MV-4-11 (cell line): Measurements from ENCODE around the gene RHPN2.
"Not testable (repeated sequence)": the region's sequence is repeated elsewhere in the genome, so short reads cannot be mapped to it uniquely, and the experiment has no call there.

Experiments
- DNase-seq: peaks from one replicate; lab custom pipeline; 2025; lab: John Stamatoyannopoulos, UW

Gene RHPN2

DNA sequence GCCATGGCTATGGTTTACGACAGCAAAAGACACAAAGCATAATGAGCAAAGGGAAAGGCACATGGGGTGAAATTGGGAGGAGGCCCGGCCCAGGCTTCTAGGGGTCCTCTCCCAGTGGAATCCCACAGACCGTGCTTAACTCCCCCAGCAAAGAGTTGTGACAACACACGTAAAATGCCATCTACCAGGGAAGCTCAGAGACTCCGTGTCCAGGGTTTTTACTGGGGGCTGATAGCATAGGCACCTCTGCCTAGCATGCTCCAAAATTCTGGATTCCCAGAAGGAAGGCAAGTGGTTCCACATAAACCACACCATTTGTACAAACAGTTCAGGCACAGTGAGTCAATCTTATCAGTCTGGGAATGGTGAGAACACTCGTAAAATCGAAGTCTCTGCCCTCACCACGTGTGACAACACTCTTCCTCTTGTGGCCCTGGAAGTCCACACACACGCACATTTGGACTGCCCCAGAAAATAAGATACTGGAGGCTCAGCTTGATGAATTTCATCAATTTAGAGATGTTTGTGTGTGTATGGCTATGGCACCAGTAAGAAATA, 34.9 kb downstream of the RHPN2 start:
- DNase-seq, result no peak

DNA sequence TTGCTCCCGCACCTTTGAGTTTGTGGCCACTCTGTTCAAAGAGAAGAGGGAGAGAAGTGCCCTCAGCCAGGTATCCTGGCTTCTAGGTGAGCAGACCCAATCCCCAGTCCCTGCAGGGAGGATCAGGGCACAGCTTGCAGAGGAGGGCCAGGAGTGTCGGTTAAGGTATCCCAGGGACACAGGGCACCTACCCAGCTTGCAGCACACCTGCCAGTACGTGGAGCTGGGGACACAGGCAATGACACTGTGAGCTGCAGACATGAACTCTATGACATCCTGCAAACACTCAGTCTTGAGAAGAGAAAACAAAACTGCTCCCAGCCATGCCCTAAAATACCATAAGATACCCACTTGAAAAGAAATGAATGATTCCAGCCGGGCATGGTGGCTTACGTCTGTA, 38.1 kb downstream of the RHPN2 start:
- not testable (repeated sequence) for DNase-seq

DNA sequence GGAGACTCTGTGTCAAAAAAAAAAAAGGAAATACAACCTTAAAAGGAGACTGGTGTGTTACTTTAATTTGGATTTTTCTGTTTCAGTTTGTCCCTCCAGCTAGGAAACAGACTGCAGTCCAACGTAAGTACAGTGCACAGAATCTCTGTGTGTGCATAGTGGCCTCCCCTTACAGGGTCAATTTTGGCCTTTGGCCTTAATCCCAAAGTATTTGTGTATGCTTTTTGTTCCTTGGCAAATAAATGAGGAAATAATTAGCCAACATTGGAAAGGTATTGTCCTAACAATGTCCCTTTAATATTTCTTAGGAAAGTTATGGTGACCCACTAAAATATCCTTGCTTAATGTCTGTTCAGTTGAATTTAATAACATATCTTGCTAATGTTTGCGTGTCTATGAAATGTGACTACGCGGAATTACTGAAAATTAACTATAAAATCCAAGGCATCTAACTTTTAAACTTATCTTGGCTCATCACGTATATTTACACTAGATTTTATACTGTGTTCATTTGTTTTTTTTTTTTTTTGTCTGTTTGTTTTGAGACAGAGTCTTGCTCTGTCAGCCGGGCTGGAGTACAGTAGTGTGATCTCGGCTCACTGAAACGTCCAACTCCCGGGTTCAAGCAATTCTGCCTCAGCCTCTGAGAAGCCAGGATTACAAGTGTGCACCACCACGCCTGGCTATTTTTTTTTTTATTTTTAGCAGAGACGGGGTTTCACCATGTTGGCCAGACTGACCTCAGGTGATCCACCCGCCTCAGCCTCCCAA, 39.0 kb downstream of the RHPN2 start:
- not testable (repeated sequence) for DNase-seq

DNA sequence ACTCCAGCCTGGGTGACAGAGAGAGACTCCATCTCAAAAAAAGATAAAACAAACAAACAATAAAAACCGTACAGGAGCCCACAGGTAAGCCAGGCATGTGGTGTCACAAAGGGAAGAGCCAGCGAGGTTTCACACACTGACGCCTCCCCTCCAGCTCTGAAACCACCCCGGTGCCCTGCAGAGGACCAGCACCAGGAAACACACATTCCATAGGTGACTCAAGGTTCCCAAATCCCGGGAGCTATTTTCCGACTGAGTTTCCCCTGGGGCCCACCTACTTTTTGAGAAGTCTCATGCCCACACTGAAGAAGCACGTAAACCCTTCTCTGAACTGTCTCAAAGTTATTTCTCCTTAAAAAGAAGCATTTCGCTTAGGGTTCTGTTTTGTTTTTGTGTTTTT, 40.3 kb downstream of the RHPN2 start:
- no peak for DNase-seq

DNA sequence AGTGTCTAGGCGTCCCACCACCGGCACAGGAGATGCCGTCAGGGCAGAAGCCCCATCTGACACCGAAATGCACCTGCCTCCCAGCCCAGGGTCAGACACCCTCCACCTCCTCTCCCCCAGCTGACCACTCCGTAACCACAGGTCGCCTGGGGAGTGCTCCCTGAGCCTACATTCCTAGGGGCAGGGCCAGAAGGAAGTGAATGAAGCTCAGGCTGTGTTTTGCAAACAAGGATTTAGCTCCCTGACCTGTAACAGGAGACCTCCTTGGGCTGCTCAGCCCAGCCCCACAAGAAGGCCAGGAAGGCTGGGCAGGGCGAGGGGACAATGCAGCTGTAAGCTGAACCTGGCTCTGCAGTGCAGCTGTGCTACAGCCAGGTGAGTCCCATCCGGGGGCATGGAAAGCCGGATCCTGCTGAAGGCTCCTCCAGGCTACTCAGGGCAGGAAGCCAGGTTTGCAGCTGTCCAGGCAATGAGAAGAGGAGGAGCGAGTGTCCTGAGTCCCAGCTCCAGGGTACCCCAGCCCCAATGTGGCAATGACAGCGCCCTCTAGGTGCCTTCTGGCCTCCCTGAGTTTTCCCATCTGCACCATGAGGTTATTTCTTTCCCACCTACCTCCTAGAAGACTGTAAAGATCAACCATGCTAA, 42.1 kb downstream of the RHPN2 start:
- DNase-seq, result no peak

DNA sequence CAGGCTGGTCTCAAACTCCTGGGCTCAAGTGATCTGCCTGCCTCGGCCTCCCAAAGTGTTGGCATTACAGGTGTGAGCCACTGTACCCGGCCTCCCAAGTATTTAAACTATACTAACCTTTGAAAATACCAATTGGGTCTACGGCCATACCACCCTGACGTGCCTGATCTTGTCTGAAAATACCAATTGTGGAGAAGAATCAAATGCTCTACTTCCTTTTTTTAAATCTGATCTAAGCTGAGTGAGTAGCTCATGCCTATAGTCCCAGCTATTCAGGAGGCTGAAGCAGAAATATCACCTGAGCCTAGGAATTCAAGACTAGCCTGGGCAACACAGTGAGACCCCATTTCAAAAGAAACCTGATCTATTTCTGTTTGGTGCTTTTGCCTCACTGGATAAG, 53.8 kb downstream of the RHPN2 start:
- DNase-seq, result not testable (repeated sequence)

DNA sequence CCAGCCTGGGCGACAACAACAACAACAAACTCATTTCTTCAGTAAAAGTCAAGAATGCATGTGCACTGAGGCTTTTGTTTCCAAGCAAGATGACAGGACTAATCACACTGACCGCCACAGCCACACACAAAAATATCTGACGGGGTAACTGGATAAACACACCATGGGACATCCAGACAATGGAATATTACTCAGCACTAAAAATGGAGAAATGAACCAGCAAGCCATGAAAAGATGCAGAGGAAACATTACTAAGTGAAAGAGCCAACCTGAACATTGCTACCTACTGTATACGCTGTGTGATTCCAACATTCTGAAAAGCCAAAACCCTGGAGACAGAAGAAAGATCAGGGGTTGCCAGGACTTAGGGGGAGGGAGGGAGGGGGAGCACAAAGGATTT, 56.0 kb downstream of the RHPN2 start:
- DNase-seq, result no peak

DNA sequence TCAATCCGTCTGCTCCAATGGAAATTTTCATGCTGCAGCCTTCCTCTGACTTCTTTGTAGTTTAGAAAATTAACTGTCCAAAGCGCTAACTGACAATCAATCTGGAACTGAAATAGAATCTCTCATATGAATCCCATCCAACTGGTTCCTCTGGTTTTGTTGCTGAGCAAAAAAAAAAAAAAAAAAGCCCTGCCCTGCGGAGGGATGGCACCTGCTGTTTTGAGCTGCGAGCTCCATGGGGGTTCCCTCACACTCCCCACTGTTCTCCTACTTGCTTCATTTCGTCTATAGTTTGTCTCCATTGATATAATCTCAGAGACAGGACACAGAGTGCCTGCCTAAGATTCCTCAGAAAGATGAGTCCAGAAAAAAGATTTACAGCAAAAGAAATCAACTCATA, 59.2 kb downstream of the RHPN2 start:
- DNase-seq, result no peak

DNA sequence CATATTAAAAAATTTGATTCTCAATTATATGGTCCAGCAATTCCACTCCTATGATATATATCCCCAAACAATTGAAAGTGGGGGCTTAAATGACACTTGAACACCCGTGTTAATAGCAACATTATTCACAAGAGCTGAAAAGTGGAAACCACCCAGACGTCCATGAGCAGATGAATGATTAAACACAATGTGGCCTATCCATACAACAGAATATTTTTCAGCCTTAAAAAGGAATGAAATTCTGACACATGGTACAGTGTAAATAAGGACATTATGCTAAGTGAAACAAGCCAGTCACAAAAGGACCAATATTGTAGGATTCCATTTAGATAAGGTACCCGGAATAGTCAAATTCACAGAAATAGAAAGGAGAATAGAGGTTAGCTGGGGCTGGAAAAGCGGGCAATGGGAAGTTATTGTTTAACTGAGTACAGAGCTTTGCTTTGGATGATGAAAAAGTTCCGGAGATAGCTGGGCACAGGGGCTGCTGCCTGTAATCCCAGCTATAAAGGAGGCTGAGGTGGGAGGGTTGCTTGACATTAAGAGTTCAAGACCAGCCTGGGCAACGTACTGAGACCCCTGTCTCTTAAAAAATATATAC, 61.2 kb downstream of the RHPN2 start:
- not testable (repeated sequence) for DNase-seq

DNA sequence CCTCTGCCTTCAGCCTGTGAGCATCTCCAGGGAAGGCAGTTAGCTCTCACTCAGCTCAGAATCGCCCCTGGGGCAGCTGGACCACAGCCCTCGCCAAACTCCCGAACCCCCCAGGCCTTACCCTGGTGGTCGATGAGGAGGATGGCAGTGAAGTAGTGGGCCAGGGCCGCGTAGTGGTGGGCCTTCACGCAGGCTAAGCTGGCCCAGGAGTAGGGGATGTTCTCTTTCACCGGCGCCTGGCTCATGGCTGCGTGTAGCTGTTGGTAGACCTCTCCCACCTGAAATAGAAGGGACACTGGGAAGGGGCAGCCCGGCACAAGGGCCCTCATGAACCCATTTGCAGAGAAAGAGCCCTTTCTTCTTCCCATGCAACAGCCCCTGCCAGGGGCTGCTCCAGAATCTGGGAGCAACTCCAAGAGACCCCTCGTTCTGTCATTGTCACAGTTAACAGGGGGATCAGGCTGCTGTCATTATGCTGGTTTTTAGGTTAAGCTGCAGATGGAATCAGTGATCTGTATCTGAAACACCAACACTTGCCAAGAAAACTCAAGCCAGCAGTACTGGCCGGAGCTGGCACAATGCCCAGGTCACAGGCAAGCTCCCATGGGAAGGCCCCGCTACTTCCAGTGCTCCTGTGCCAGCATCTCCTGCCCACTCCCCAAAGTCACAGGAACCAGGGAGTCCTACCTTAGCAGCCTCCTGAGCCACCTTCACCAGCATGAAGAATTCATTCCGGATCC, 62.4 kb downstream of the RHPN2 start:
- not testable (repeated sequence) for DNase-seq

DNA sequence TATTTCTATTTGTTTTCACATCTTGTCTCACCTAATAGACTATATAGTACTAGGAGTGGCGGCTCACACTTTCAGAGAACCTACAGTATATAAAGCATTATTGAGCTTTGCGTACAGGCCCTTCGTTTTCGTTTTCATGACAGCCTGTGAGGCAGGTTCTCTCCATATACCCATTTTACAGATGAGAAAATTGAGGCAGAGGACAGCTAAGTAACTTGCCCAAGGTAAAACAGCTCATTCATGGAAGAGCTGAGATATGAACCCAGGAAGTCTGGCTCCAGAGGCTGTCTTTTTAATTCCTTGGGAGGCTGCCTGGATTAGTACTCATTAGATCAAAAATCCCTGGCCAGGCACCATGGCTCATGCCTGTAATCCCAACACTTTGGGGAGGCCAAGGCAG, 63.8 kb downstream of the RHPN2 start:
- no peak for DNase-seq

DNA sequence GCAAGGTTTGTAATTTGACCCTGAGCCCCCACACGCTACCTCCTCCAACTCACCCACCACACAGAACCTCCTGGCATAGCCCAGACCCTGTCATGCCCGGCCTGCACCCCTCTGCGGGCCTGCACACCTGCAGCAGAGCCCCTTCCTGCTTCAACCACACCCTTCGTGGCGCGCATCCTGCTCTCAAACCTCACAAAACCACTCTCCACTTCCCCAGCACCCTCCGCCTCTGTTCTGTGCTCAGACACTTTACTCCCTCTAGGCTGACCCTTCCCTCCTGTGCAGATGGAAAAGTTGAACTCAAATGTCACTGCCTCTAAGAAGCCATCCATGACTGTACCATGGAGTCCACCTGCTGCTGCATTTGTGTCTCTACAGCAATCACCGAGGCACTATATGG, 64.2 kb downstream of the RHPN2 start:
- no peak for DNase-seq

DNA sequence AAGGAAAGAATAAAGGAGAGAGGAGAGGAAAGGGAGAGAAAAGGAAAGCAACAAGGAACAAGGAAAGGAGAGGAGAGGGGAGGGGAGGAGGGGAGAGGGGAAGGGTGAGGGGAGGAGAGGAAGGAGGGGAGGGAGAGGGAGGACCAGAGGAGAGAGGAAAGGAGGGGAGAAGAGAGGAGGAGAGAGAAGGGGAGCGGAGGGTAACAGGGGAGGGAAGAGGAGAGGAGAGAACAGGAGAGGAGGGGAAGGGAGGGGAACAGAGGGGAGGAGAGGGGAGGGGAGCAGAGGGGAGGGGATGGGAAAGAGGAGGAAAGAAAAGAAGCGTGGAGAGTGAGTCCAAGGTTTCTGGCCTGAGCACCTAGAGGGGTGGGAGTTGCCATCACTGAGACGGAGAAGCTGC, 66.0 kb downstream of the RHPN2 start:
- no peak for DNase-seq

DNA sequence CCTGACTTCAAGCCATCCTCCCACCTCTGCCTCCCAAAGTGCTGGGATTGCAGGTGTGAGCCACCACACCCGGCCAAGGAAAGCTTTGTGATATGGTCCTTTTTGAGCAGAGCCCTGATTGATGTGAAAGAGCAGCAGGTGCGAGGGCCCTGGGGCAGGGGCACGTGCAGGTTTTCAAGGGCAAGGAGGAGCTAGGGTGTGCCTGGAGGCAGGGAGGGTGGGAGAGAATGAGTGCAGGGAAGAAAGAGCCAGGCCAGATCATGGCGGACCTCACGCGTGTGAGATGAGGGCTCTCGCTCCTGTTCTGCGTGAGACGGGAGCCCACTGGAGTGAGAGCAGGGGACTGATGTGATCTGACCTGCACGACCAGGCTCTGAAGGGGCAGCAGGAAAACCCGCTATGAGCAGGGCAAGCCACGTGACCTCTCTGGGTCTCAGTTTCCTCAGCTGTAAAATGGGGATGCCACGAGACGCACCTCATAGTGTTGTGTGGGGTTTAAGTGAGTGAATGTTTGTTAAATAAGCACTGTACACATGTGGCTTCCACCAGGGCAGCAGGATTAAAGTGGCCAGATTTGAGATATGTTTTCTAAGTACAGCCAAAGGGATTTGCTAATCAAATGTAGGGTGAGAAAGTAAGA, 66.9 kb downstream of the RHPN2 start:
- DNase-seq, result no peak

DNA sequence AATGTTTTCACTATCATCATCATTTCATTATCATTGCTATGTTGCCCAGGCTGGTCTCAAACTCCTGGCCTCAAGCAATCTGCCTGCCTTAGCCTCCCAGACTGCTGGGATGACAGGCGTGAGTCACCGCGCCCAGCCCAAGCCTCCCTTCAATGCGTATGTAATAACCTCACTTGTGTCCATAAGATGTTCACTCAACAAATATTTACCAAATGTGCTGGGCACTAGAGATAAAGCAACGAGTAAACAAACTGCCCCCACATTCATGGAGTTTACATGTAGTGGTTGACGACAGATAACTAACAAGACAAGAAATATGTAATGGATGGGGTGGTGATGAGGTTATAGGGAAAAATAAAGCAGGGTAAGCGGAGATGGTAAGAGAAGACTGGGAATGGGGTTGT, 67.6 kb downstream of the RHPN2 start:
- not testable (repeated sequence) for DNase-seq

DNA sequence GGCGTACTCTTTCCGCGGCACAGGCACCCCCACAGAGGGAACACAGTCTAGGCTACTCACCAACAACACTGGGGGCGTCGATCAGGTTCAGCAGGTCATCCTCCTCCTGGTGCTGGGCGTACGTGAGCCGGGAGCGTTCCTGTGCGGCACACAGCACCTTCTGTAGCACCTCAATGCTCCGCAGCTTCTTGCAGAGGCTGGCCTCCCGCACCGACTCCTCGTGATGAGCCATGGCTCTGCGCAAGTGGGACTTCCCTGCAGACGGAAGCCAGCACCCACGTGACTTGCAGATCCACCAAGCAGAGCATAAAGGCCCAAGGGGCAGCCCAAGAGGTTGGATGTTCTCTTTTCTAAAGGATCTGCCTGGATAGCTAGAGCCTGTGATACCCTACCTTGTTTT, 68.7 kb downstream of the RHPN2 start:
- DNase-seq, result not testable (repeated sequence)

DNA sequence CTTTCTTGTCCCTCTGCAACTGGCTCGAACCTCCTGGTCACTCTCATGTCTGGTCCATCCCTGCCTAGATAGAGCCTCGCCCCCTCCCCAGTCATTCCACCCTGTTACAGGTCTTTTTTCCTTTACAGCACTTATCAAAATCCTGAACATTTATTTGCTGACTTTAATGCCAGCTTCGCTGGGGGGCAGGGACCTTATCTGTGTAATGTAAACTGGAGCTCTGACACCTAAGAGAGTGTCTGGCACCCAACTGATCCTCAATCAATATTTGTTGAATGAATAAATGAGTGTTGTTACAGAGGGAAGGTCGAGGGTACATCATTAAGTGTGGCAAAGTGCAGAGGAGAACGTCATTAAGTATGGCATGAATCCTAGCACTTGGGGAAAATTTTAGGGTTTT, 76.0 kb downstream of the RHPN2 start:
- DNase-seq, result no peak

DNA sequence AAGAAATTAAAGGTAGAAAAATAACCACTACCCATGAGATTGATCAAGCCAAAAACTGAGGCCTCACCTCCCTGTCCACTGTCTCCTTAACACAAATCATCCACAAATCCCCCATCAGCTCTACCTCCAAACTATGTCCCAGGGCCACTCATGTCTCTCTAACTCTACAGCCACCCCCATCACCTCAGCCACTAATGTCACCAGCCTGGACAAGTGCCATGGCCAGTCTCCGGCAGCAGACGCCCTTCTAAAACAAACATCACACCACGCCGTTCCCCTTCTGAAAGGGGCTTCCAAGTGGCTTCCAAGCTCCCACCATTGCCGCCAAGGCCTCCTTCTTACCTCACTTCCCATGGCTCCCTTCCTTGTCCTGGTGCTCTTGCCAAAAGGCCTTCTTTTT, 76.4 kb downstream of the RHPN2 start:
- not testable (repeated sequence) for DNase-seq

DNA sequence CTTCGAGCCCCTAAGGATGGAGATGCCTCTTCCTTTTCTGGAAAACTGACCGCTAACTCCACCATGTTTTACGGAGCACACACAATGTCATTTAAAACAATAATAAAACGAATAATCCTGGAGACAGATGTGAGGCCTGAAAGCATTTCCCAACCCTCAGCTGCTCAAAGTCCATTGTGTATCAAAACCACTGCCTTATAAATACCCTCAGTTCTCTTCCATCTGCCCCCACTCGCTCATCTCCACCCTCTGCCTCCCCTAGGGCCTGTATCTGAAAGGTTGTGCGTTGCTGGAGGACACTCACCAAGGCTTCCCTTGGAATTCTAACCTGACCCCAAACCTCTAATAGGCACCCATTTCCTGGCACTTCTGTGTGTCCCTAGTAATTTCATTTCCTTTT, 82.2 kb downstream of the RHPN2 start:
- DNase-seq, result not testable (repeated sequence)

DNA sequence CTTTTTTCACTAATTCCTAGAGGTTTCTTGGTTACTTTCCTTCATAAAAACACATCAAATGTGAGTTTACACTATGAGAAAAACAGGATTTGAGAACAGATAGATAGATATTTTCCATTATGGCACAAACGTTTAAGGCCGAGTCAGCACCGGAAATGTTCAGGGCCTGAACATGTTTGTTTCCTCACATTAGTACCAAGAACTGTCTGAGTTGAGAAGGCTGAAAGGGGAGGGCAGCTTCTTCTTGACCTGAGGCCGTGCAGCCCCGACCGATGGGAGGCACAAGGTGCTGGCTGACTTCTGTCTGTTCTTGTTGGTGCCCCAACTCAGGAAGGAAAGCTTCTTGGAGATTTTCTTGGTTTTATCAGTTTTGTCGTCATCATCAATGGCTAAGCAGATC, 84.9 kb downstream of the RHPN2 start:
- not testable (repeated sequence) for DNase-seq

DNA sequence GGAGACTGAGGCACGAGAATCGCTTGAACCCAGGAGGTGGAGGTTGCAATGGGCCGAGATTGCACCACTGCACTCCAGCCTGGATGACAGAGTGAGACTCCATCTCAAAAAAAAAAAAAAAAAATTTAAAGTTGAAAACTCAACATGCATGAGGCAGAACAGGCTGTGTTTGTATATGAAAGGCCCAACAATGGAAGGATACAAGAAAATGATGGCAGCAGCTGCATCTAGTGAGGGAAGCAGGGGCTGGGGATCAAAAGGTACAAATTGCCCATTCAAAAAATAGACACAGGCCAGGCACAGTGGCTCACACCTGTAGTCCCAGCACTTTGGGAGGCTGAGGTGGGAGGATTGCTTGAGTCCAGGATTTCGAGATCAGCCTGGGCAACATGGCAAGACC, 86.9 kb downstream of the RHPN2 start:
- DNase-seq, result not testable (repeated sequence)

DNA sequence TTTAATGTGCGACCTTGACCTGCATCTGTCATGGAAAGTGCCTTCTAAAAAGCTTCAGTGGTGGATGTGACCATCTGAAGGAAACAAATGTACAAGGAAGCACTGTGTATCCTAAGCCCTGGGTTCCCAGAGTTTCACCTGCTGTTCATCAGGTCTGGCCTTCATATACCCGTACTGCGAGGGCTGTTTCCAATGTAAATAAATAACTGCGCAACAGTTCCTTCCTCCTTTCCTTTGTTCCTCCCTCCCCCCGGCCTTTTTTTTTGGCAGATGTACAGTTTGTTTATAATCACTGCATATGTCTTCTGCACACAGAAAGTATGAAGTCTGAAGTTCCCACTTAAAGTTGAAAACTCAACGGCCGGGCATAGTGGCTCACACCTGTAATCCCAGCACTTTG, 87.4 kb downstream of the RHPN2 start:
- DNase-seq, result peak; percentile 18
